Liver (tissue), 3 donors: Measurements from ENCODE around the gene MYO9B.

ENCODE experiments used
- ATF3 ChIP-seq: IDR thresholded peaks from 2 replicates; pipeline ENCODE4 v1.6.1; 2016; ENCODE audit warnings: antibody characterized with exemption
- CTCF ChIP-seq: fragments of 150-350 bp; IDR thresholded peaks from 2 replicates; pipeline ENCODE4 v1.5.1; 2017; ENCODE audit warnings: improper control_type of control experiment, low read depth, low read length; ENCODE audit not compliant: missing input control
- EGR1 ChIP-seq, 2 donors: IDR thresholded peaks; 2 replicates each; pipeline ENCODE4 v1.6.1; 2016 to 2018; ENCODE audit warnings: antibody characterized with exemption in 2 of 2, low read depth in 2 of 2
- GABPA ChIP-seq, 2 donors: IDR thresholded peaks in 1 of 2; conservative IDR thresholded peaks in 1 of 2; 2 replicates each; pipeline ENCODE4 v1.6.1; 2016; ENCODE audit warnings: antibody characterized with exemption in 2 of 2, mild to moderate bottlenecking in 1 of 2, moderate library complexity in 1 of 2
- JUND ChIP-seq, 2 donors: IDR thresholded peaks; 2 replicates each; pipeline ENCODE4 v1.6.1; 2016; ENCODE audit warnings: antibody characterized with exemption in 2 of 2
- MAX ChIP-seq: IDR thresholded peaks from 2 replicates; pipeline ENCODE4 v1.6.1; 2016; ENCODE audit warnings: antibody characterized with exemption
- RXRA ChIP-seq, 2 donors: IDR thresholded peaks; 2 replicates each; pipeline ENCODE4 v1.6.1; 2017 to 2018; ENCODE audit warnings: antibody characterized with exemption in 2 of 2, mild to moderate bottlenecking in 1 of 2
- TAF1 ChIP-seq: conservative IDR thresholded peaks from 2 replicates; pipeline ENCODE4 v1.6.1; 2016; ENCODE audit warnings: antibody characterized with exemption, mild to moderate bottlenecking
- YY1 ChIP-seq: IDR thresholded peaks from 2 replicates; pipeline ENCODE4 v1.6.1; 2016; ENCODE audit warnings: antibody characterized with exemption, mild to moderate bottlenecking
- donor health status: healthy.
- donor health status: healthy.

GRCh38 chr19:17076543-17076991 is 990 bp downstream of the MYO9B start:
- TF ChIP-seq CTCF (no peak), EGR1 (IDR thresholded peaks at IDR 0.05; ENCODE audit: low read depth in 2 of 2) (no peak), YY1 (no peak), MAX (no peak), GABPA (IDR thresholded peaks at IDR 0.05 in 1 of 2, conservative IDR thresholded peaks at IDR 0.05 in 1 of 2) (no peak), TAF1 (no peak), ATF3 (no peak), RXRA (IDR thresholded peaks at IDR 0.05) (no peak), JUND (IDR thresholded peaks at IDR 0.05) (no peak)
